Activated effector memory CD4-positive, alpha-beta T cell treated with Interleukin-2 at 50 U/mL for 16 hours (primary cell): ENCODE results near the gene ZAP70.

Experiments used
- DNase-seq: peaks from one replicate; pipeline ENCODE4 v3.0.0-alpha.2; 2020

The ZAP70 gene

GRCh38 chr2:97757062-97757461 is 43.7 kb downstream of the ZAP70 start:
- no peak for DNase-seq

- no peak for DNase-seq
Measured at GRCh38 chr2:97758131-97758705, 44.8 kb downstream of the ZAP70 start.

- DNase-seq = no peak
Measured at GRCh38 chr2:97759727-97760407, 46.5 kb downstream of the ZAP70 start.

GRCh38 chr2:97760480-97761049 is 47.2 kb downstream of the ZAP70 start:
- DNase-seq = no peak

GRCh38 chr2:97761192-97761591 is 47.8 kb downstream of the ZAP70 start:
- peak; percentile 59 for DNase-seq

GRCh38 chr2:97763176-97763845 is 49.9 kb downstream of the ZAP70 start:
- no peak for DNase-seq

- DNase-seq = no peak
Measured at GRCh38 chr2:97764559-97765263, 51.3 kb downstream of the ZAP70 start.

GRCh38 chr2:97765933-97766332 is 52.6 kb downstream of the ZAP70 start:
- no peak for DNase-seq

GRCh38 chr2:97766567-97766966 is 53.2 kb downstream of the ZAP70 start:
- DNase-seq = no peak

- no peak for DNase-seq
Measured at GRCh38 chr2:97769308-97769707, 55.9 kb downstream of the ZAP70 start.

GRCh38 chr2:97769711-97770110 is 56.3 kb downstream of the ZAP70 start:
- DNase-seq = no peak

GRCh38 chr2:97770445-97770844 is 57.1 kb downstream of the ZAP70 start:
- no peak for DNase-seq

GRCh38 chr2:97774425-97774824 is 61.0 kb downstream of the ZAP70 start:
- DNase-seq = no peak

GRCh38 chr2:97775074-97775473 is 61.7 kb downstream of the ZAP70 start:
- DNase-seq = no peak

- DNase-seq = no peak
Measured at GRCh38 chr2:97779141-97779540, 65.8 kb downstream of the ZAP70 start.

GRCh38 chr2:97781981-97782380 is 68.6 kb downstream of the ZAP70 start:
- DNase-seq = no peak

- DNase-seq = no peak
Measured at GRCh38 chr2:97784953-97785352, 71.6 kb downstream of the ZAP70 start.

GRCh38 chr2:97785818-97786217 is 72.4 kb downstream of the ZAP70 start:
- no peak for DNase-seq

GRCh38 chr2:97788986-97789644 is 75.7 kb downstream of the ZAP70 start:
- no peak for DNase-seq
